Endothelial cell of umbilical vein (primary cell): Measurements from ENCODE around the gene SASH3. TPM values are rescaled to one million over a fixed set of nuclear protein-coding genes. Genes with fewer than 3 reads are reported as not detected.

Experiments used
- BruUV-seq: library from RNA; stranded (reverse); fragments of 400-500 nt; replicated peaks from 2 replicates; lab custom pipeline; 2021; lab: Mats Ljungman, UMichigan
- CTCF ChIA-PET: fragments of 300-600, 350-600 bp; sonication (Branson Sonifier 250); formaldehyde crosslinking; loops from one replicate; lab custom pipeline; 2021; ENCODE audit warnings: antibody characterized with exemption, inconsistent platforms; lab: Charles Lee
- POLR2A ChIA-PET: fragments of 300-600, 350-600 bp; sonication (Branson Sonifier 250); formaldehyde crosslinking; loops from one replicate; lab custom pipeline; 2021; ENCODE audit warnings: antibody characterized with exemption, inconsistent platforms; lab: Charles Lee
- DNase-seq: peaks from one replicate; pipeline ENCODE4 v3.0.0-alpha.2; 2011; ENCODE audit warnings: low read depth, low spot score
- FAIRE-seq: peaks from 2 replicates; lab custom pipeline; 2011; peaks lifted over from hg19 to GRCh38; lab: Jason Lieb, UNC
- H2AFZ ChIP-seq: 2 replicates; pipeline ENCODE4 v1.6.0; 2012; ENCODE audit warnings: low read depth, low read length, control low read depth, inconsistent platforms
- H3K27ac ChIP-seq: 2 replicates; pipeline ENCODE4 v1.5.1; 2011; ENCODE audit warnings: low read depth, mild to moderate bottlenecking, control low read depth, low read length, moderate library complexity; ENCODE audit not compliant: insufficient read depth
- H3K27me3 ChIP-seq, 2 experiments: 2 replicates each; pipeline versions ENCODE4 v1.6.0 to v1.6.1; 2011; ENCODE audit warnings: low read length in 2 of 2, mixed read lengths in 1 of 2; ENCODE audit not compliant: control insufficient read depth in 2 of 2, insufficient read depth in 2 of 2
- H3K36me3 ChIP-seq, 2 experiments: 2 replicates in 1 of 2; 3 replicates in 1 of 2; pipeline ENCODE4 v1.5.1; 2011; ENCODE audit warnings: low read length in 2 of 2, mild to moderate bottlenecking in 1 of 2, moderate library complexity in 1 of 2; ENCODE audit not compliant: control insufficient read depth in 2 of 2, insufficient read depth in 2 of 2; ENCODE audit errors: extremely low read depth in 1 of 2
- H3K4me1 ChIP-seq: 3 replicates; pipeline ENCODE4 v1.5.1; 2011; ENCODE audit warnings: mild to moderate bottlenecking, low read length; ENCODE audit not compliant: control insufficient read depth, insufficient read depth; ENCODE audit errors: extremely low read depth
- H3K4me2 ChIP-seq: 2 replicates; pipeline ENCODE4 v1.6.1; 2011; ENCODE audit warnings: low read length, control low read depth, mixed read lengths; ENCODE audit not compliant: insufficient read depth
- H3K4me3 ChIP-seq, 3 experiments: fragments of 200-600 bp in 1 of 3; sonication (generic), shearing (Covaris generic) in 1 of 3; replicated peaks in 1 of 3; 2 replicates each; pipeline ENCODE4 v1.5.1; 2011 to 2016; ENCODE audit warnings: control low read depth in 3 of 3, low read length in 3 of 3, mild to moderate bottlenecking in 2 of 3, inconsistent platforms in 1 of 3, low read depth in 1 of 3, moderate library complexity in 1 of 3; ENCODE audit not compliant: insufficient read depth in 1 of 3
- H3K79me2 ChIP-seq: 2 replicates; pipeline ENCODE4 v1.6.0; 2012; ENCODE audit warnings: low read length, inconsistent platforms; ENCODE audit not compliant: control insufficient read depth, insufficient read depth
- H3K9ac ChIP-seq: replicated peaks from 2 replicates; pipeline ENCODE3; 2011; ENCODE audit warnings: low read length, control low read depth; ENCODE audit not compliant: insufficient read depth; ENCODE audit errors: extremely low read depth
- H3K9me1 ChIP-seq: replicated peaks from 3 replicates; pipeline ENCODE4 v1.6.0; 2011; ENCODE audit warnings: mild to moderate bottlenecking, low read length; ENCODE audit not compliant: control insufficient read depth, insufficient read depth; ENCODE audit errors: extremely low read depth
- H3K9me3 ChIP-seq: replicated peaks from 2 replicates; pipeline ENCODE4 v1.5.1; 2012; ENCODE audit warnings: low read length, inconsistent platforms; ENCODE audit not compliant: control insufficient read depth, insufficient read depth
- H4K20me1 ChIP-seq: replicated peaks from 2 replicates; pipeline ENCODE3; 2011; ENCODE audit warnings: mild to moderate bottlenecking, low read length; ENCODE audit not compliant: control insufficient read depth, insufficient read depth; ENCODE audit errors: extremely low read depth
- CTCF ChIP-seq, 2 donors: IDR thresholded peaks; 1 replicate in 1 of 2; 2 replicates in 1 of 2; pipeline ENCODE4 v1.5.1; 2011; ENCODE audit warnings: low read length in 2 of 2, mild to moderate bottlenecking in 2 of 2, moderate library complexity in 2 of 2, control low read depth in 1 of 2, inconsistent platforms in 1 of 2, low read depth in 1 of 2; ENCODE audit not compliant: insufficient read depth in 1 of 2; ENCODE audit errors: extremely low read depth in 1 of 2
- EZH2 ChIP-seq: IDR thresholded peaks from 2 replicates; pipeline ENCODE4 v1.6.1; 2012; ENCODE audit warnings: borderline replicate concordance, low read depth, mild to moderate bottlenecking, moderate library complexity, low read length, inconsistent platforms; ENCODE audit not compliant: severe bottlenecking
- FOS ChIP-seq: IDR thresholded peaks from 2 replicates; pipeline ENCODE4 v1.6.1; 2011; ENCODE audit warnings: mild to moderate bottlenecking, low read length, moderate library complexity, borderline replicate concordance; ENCODE audit not compliant: insufficient read depth
- POLR2A ChIP-seq: IDR thresholded peaks from 2 replicates; pipeline ENCODE4 v1.6.1; 2012; ENCODE audit warnings: low read depth, mild to moderate bottlenecking, control low read depth, low read length
- POLR2AphosphoS5 ChIP-seq: IDR thresholded peaks from 2 replicates; pipeline ENCODE4 v1.6.1; 2012; ENCODE audit warnings: low read depth, mild to moderate bottlenecking, control low read depth, low read length, moderate library complexity; ENCODE audit not compliant: insufficient read depth
- dilution Hi-C: fragments of 300-500 bp; cut with MboI; formaldehyde crosslinking; loops from one replicate; pipeline ENCODE4 v1.15.0; 2019; ENCODE audit warnings: low sequenced_read_pairs; ENCODE audit not compliant: extremely low pct_ligation_motif_present
- intact Hi-C: fragments of 100-400 bp; cut with micrococcal nuclease; formaldehyde crosslinking; loops from one replicate; pipeline ENCODE4 v1.10.0; 2022
- polyA plus RNA-seq, 4 experiments: library from polyadenylated mRNA; depleted of rRNA in 3 of 4; stranded (reverse) in 3 of 4; unstranded in 1 of 4; fragments of >200 nt; gene quantifications; 2 replicates each; pipeline versions ENCODE4 v1.2.1 to v1.2.3, GENCODE V29; 2011 to 2012; ENCODE audit warnings: missing spikeins in 1 of 4
- total RNA-seq: library from RNA; stranded (reverse); gene quantifications from 2 replicates; pipeline ENCODE4 v1.2.3, GENCODE V29; 2021

The SASH3 gene
- total and polyA plus RNA-seq, 2 donors (not counting 3 experiments of a cell fraction or from before 2014, with no cell fraction given) = not detected

- H4K20me1 ChIP-seq = no peaks in the 10 kb centered on the region
- peak; percentile 4 for DNase-seq
Observed at GRCh38 chrX:129754056-129755024, 25.4 kb upstream of the SASH3 start.

More at GRCh38 chrX:129754056-129755024, 25.4 kb upstream of the SASH3 start:
- POLR2A ChIA-PET = no interaction called here
- Histone ChIP-seq H3K79me2 (no peaks in the 10 kb centered on the region), H3K9me3 (no peaks in the 10 kb centered on the region), H3K27ac (no peak overlapping the region), H3K4me3 (no peak overlapping the region), H3K9me1 (no peaks in the 10 kb centered on the region), H3K4me1 (no peaks in the 10 kb centered on the region), H3K4me2 (no peak overlapping the region), H2AFZ (peak overlapping the region; percentile 49), H3K36me3 (no peaks in the 10 kb centered on the region), H3K27me3 (no peaks in the 10 kb centered on the region), H3K9ac (no peak overlapping the region)
- BruUV-seq = no TSS peak
- CTCF ChIA-PET = interaction anchor here (0.7 to 1.6 kb wide), 5 partner anchors 27 to 171 kb away, joined by 3 to 5 read pairs (median 3); no protein-coding TSS in a partner anchor
- peak; percentile 47 for FAIRE-seq
- TF ChIP-seq FOS = no peak
- TF ChIP-seq POLR2A = no peak
- no peak for TF ChIP-seq EZH2
- no peak for TF ChIP-seq POLR2AphosphoS5
- peak; percentile 36 to 50 for TF ChIP-seq CTCF (IDR thresholded peaks at IDR 0.05; ENCODE audit: extremely low read depth in 1 of 2, insufficient read depth in 1 of 2, low read depth in 1 of 2, low read length in 2 of 2)
- intact Hi-C loops = loop anchor here (1.0 to 10.0 kb wide), 2 partner anchors 147 to 270 kb away; no protein-coding TSS in a partner anchor
- dilution Hi-C loops = no loop called here
